ENCODE measurements around the gene TM9SF2.

DNA sequence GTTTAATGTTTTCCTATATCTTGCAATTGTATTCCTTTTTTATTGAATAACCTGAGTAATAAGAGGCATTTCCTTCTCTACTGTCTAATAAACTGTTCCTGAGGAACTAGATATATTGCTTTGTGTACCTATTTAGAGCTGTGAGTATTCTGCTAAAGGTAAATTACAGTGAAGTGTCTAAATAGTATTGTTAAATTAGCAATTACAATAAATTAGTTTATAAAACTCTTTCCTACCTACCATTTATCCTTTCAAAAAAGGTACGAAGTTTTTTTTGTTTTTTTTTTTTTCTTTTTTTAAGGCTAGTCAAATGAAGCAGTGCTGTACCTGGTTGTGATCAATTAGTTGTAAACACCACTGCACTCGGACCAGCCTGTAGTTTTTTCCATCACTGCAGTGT is 34.8 kb downstream of the TM9SF2 start:
- TF ChIP-seq, protein P1, sequence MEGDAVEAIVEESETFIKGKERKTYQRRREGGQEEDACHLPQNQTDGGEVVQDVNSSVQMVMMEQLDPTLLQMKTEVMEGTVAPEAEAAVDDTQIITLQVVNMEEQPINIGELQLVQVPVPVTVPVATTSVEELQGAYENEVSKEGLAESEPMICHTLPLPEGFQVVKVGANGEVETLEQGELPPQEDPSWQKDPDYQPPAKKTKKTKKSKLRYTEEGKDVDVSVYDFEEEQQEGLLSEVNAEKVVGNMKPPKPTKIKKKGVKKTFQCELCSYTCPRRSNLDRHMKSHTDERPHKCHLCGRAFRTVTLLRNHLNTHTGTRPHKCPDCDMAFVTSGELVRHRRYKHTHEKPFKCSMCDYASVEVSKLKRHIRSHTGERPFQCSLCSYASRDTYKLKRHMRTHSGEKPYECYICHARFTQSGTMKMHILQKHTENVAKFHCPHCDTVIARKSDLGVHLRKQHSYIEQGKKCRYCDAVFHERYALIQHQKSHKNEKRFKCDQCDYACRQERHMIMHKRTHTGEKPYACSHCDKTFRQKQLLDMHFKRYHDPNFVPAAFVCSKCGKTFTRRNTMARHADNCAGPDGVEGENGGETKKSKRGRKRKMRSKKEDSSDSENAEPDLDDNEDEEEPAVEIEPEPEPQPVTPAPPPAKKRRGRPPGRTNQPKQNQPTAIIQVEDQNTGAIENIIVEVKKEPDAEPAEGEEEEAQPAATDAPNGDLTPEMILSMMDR (IDR thresholded peaks at IDR 0.05; ENCODE audit: low read length): no peak
- TF ChIP-seq EZH2 (IDR thresholded peaks at IDR 0.05; ENCODE audit: borderline replicate concordance, low read length): no peak

Data from OCI-LY1 (cell line).